CD14-positive monocyte (primary cell): ENCODE measurements around the gene LMTK3. TPM values are rescaled to one million over a fixed set of nuclear protein-coding genes. Genes with fewer than 3 reads are reported as not detected.
A peak's percentile ranks its signal among the peaks of the same experiment; 100 is the strongest.

Experiments
- DNase-seq, 3 donors: peaks; one replicate each; pipeline ENCODE4 v3.0.0-alpha.2; 2011 to 2022
- H2AFZ ChIP-seq: 2 replicates; pipeline ENCODE4 v1.6.0; 2012; ENCODE audit warnings: mild to moderate bottlenecking, low read depth, low read length, inconsistent platforms; ENCODE audit not compliant: insufficient read depth, poor library complexity, severe bottlenecking
- H3K27ac ChIP-seq, 2 donors: 1 replicate in 1 of 2; 2 replicates in 1 of 2; pipeline ENCODE4 v1.5.1; 2012 to 2013; ENCODE audit warnings: low read length in 2 of 2, control low read depth in 1 of 2, inconsistent platforms in 1 of 2, low read depth in 1 of 2, mild to moderate bottlenecking in 1 of 2
- H3K27me3 ChIP-seq, 2 donors: one replicate each; pipeline versions ENCODE4 v1.6.0 to v1.6.1; 2011 to 2013; ENCODE audit warnings: low read length in 2 of 2; ENCODE audit not compliant: control insufficient read depth in 2 of 2, insufficient read depth in 2 of 2
- H3K36me3 ChIP-seq, 2 donors: replicated peaks in 1 of 2; 1 replicate in 1 of 2; 2 replicates in 1 of 2; pipeline versions ENCODE4 v1.5.1 to v1.6.1; 2012 to 2013; ENCODE audit warnings: low read length in 2 of 2, control low read depth in 1 of 2, inconsistent platforms in 1 of 2, mild to moderate bottlenecking in 1 of 2; ENCODE audit not compliant: insufficient read depth in 2 of 2, control insufficient read depth in 1 of 2
- H3K4me1 ChIP-seq, 2 donors: 1 replicate in 1 of 2; 2 replicates in 1 of 2; pipeline versions ENCODE4 v1.5.1 to v1.6.1; 2012 to 2013; ENCODE audit warnings: low read length in 2 of 2, control low read depth in 1 of 2, inconsistent platforms in 1 of 2, mild to moderate bottlenecking in 1 of 2, moderate library complexity in 1 of 2; ENCODE audit not compliant: insufficient read depth in 2 of 2, control insufficient read depth in 1 of 2
- H3K4me2 ChIP-seq: replicated peaks from 2 replicates; pipeline ENCODE3; 2012; ENCODE audit warnings: low read length, moderate library complexity, mild to moderate bottlenecking; ENCODE audit not compliant: poor library complexity, severe bottlenecking; ENCODE audit errors: extremely low read depth
- H3K4me3 ChIP-seq, 3 experiments: fragments of 200-600 bp in 1 of 3; sonication (generic) in 1 of 3; replicated peaks in 1 of 3; 1 replicate in 2 of 3; 2 replicates in 1 of 3; pipeline ENCODE4 v1.5.1; 2011 to 2013; ENCODE audit warnings: low read length in 3 of 3, mild to moderate bottlenecking in 3 of 3, control low read depth in 2 of 3, low read depth in 2 of 3, inconsistent platforms in 1 of 3, moderate library complexity in 1 of 3
- H3K79me2 ChIP-seq: 2 replicates; pipeline ENCODE4 v1.6.0; 2012; ENCODE audit warnings: mild to moderate bottlenecking, control low read depth, inconsistent platforms, low read length, moderate library complexity; ENCODE audit not compliant: insufficient read depth
- H3K9ac ChIP-seq: 2 replicates; pipeline ENCODE4 v1.6.0; 2017; ENCODE audit warnings: low read length, mild to moderate bottlenecking; ENCODE audit not compliant: insufficient read depth, poor library complexity, severe bottlenecking
- H3K9me3 ChIP-seq, 2 donors: replicated peaks in 1 of 2; 1 replicate in 1 of 2; 2 replicates in 1 of 2; pipeline versions ENCODE4 v1.5.1 to v1.6.1; 2012 to 2013; ENCODE audit warnings: low read length in 2 of 2, control low read depth in 1 of 2; ENCODE audit not compliant: control insufficient read depth in 1 of 2, insufficient read depth in 1 of 2
- H4K20me1 ChIP-seq: 2 replicates; pipeline ENCODE4 v1.6.0; 2012; ENCODE audit warnings: mild to moderate bottlenecking, low read length, control low read depth, moderate library complexity; ENCODE audit not compliant: insufficient read depth
- H3K27ac Mint-ChIP-seq, 7 donors: one replicate each; pipeline ENCODE4 v1.8.0; 2020; ENCODE audit warnings: mild to moderate bottlenecking in 7 of 7, mixed read lengths in 7 of 7, moderate library complexity in 6 of 7, inconsistent platforms in 2 of 7
- H3K27me3 Mint-ChIP-seq, 3 donors: one replicate each; pipeline ENCODE4 v1.8.0; 2021 to 2022; ENCODE audit warnings: low read depth in 3 of 3, mild to moderate bottlenecking in 3 of 3, mixed read lengths in 3 of 3, moderate library complexity in 3 of 3, inconsistent platforms in 1 of 3
- H3K36me3 Mint-ChIP-seq, 2 donors: one replicate each; pipeline ENCODE4 v1.8.0; 2020; ENCODE audit warnings: mixed read lengths in 2 of 2, inconsistent platforms in 1 of 2, mild to moderate bottlenecking in 1 of 2
- H3K4me1 Mint-ChIP-seq: one replicate; pipeline ENCODE4 v1.8.0; 2020; ENCODE audit warnings: mild to moderate bottlenecking, mixed read lengths
- H3K4me3 Mint-ChIP-seq, 2 donors: one replicate each; pipeline ENCODE4 v1.8.0; 2020; ENCODE audit warnings: mild to moderate bottlenecking in 2 of 2, mixed read lengths in 2 of 2, moderate library complexity in 1 of 2
- H3K9me3 Mint-ChIP-seq, 7 donors: one replicate each; pipeline ENCODE4 v1.8.0; 2020 to 2022; ENCODE audit warnings: mixed read lengths in 7 of 7, mild to moderate bottlenecking in 6 of 7, moderate library complexity in 6 of 7, inconsistent platforms in 2 of 7
- WGBS: methylation state at CpG from one replicate; pipeline ENCODE4 v1.1.5; 2013; ENCODE audit warnings: missing lambda C conversion rate; ENCODE audit not compliant: insufficient coverage; 5-methylcytosine and 5-hydroxymethylcytosine counted together
- intact Hi-C, 2 donors: fragments of 100-400 bp; cut with micrococcal nuclease; formaldehyde crosslinking; loops; one replicate each; pipeline versions ENCODE4 v1.15.0 to v1.15.1; 2023
- polyA plus RNA-seq, 3 donors: library from polyadenylated mRNA; depleted of rRNA in 1 of 3; unstranded in 2 of 3; stranded (reverse) in 1 of 3; fragments of 300-500 nt in 2 of 3; fragments of >200 nt in 1 of 3; fragmentation: Illumina TruSeq in 2 of 3; gene quantifications; 1 replicate in 2 of 3; 2 replicates in 1 of 3; pipeline ENCODE4 v1.2.3, GENCODE V29; 2012 to 2021
- TF ChIP-seq, protein P1 (sequence below): fragments of 200-600 bp; IDR thresholded peaks from one replicate; pipeline ENCODE4 v1.8.0; 2022; ENCODE audit warnings: antibody characterized with exemption, mild to moderate bottlenecking

The LMTK3 gene
- polyA plus RNA-seq, 3 donors, result 0.08 TPM; not detected in 2

DNA sequence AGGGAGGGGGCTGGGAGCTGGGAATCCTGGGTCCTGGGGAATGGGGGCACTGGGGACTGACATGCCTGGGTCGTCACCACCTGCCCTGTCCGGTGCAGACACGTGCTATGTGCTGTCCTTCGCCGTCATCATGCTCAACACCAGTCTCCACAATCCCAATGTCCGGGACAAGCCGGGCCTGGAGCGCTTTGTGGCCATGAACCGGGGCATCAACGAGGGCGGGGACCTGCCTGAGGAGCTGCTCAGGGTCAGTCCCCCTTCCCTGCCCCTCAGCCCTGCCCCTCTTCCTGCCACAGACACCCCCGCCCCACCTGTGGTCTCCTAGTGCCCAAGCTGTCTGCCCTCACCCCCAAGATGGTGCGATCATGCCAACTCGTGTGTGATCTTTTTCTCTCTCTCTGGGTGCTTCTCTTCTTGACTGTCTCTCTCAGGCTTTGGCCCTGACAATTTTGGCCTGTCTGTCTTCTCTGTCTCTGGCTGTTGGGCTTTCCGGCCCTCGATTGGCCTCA is 37.5 kb downstream of the LMTK3 start:
- intact Hi-C loops, result no loop called here
- Histone ChIP-seq H3K79me2 (peaks cover 25% of the 10 kb centered on the region), H3K9ac (no peak overlapping the region), H3K27me3 (no peaks in the 10 kb centered on the region), H3K9me3 (no peaks in the 10 kb centered on the region), H4K20me1 (peaks cover 54% of the 10 kb centered on the region), H2AFZ (no peak overlapping the region), H3K36me3 (peaks cover 80 to 84% of the 10 kb centered on the region in 2 donors), H3K27ac (no peak overlapping the region), H3K4me3 (no peak overlapping the region), H3K4me1 (peaks cover 6 to 11% of the 10 kb centered on the region in 2 donors), H3K4me2 (no peak overlapping the region)
- Mint-ChIP-seq H3K9me3 (no peaks in the 10 kb centered on the region), H3K27me3 (peaks cover 0 to 3% (median 1%) of the 10 kb centered on the region in 3 donors), H3K4me1 (peaks cover 11% of the 10 kb centered on the region), H3K36me3 (peaks cover 61 to 87% of the 10 kb centered on the region in 2 donors), H3K4me3 (no peak overlapping the region), H3K27ac (peak overlapping the region in 2 of 7 donors; percentile 10 to 18)
- no peak for DNase-seq
- WGBS, result 93% methylated on average over 13 of the region's 16 CpGs
- TF ChIP-seq, protein P1, sequence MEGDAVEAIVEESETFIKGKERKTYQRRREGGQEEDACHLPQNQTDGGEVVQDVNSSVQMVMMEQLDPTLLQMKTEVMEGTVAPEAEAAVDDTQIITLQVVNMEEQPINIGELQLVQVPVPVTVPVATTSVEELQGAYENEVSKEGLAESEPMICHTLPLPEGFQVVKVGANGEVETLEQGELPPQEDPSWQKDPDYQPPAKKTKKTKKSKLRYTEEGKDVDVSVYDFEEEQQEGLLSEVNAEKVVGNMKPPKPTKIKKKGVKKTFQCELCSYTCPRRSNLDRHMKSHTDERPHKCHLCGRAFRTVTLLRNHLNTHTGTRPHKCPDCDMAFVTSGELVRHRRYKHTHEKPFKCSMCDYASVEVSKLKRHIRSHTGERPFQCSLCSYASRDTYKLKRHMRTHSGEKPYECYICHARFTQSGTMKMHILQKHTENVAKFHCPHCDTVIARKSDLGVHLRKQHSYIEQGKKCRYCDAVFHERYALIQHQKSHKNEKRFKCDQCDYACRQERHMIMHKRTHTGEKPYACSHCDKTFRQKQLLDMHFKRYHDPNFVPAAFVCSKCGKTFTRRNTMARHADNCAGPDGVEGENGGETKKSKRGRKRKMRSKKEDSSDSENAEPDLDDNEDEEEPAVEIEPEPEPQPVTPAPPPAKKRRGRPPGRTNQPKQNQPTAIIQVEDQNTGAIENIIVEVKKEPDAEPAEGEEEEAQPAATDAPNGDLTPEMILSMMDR, result no peak

GRCh38 chr19:48473161-48473966 is 38.3 kb downstream of the LMTK3 start:
- peaks cover 14% of the 10 kb centered on the region for H3K4me1 Mint-ChIP-seq
- WGBS, result 100% methylated on average over 10 of the region's 14 CpGs
- TF ChIP-seq, protein P1, result no peak

More at GRCh38 chr19:48473161-48473966, 38.3 kb downstream of the LMTK3 start:
- no peak for DNase-seq
- no peak overlapping the region for H3K4me2 ChIP-seq
- H3K27me3 ChIP-seq, result no peaks in the 10 kb centered on the region
- intact Hi-C loops, result no loop called here
- Mint-ChIP-seq H3K36me3 (peaks cover 59 to 82% of the 10 kb centered on the region in 2 donors), H3K27me3 (peaks cover 0 to 3% (median 1%) of the 10 kb centered on the region in 3 donors), H3K9me3 (no peaks in the 10 kb centered on the region), H3K4me3 (no peak overlapping the region), H3K27ac (no peak overlapping the region)
- H3K4me1 ChIP-seq, result peaks cover 8 to 14% of the 10 kb centered on the region in 2 donors
- no peak overlapping the region for H3K4me3 ChIP-seq
- H3K79me2 ChIP-seq, result peaks cover 25% of the 10 kb centered on the region
- peaks cover 54% of the 10 kb centered on the region for H4K20me1 ChIP-seq
- H2AFZ ChIP-seq, result no peak overlapping the region
- no peak overlapping the region for H3K27ac ChIP-seq
- peaks cover 76 to 82% of the 10 kb centered on the region in 2 donors for H3K36me3 ChIP-seq
- H3K9me3 ChIP-seq, result no peaks in the 10 kb centered on the region
- H3K9ac ChIP-seq, result no peak overlapping the region
